Activated CD4-positive, alpha-beta T cell treated with anti-CD3 and anti-CD28 coated beads, Interleukin-2, amount 10 ng/mL, durations not matched to agents 24 days and 14 days (primary cell): Measurements from ENCODE around the gene SORCS3. TPM values are rescaled to one million over a fixed set of nuclear protein-coding genes. Genes with fewer than 3 reads are reported as not detected.

ENCODE experiments used
- DNase-seq: peaks from one replicate; pipeline ENCODE4 v3.0.0; 2022
- H3K27ac Mint-ChIP-seq: one replicate; pipeline ENCODE4 v1.8.0; 2022; ENCODE audit warnings: mild to moderate bottlenecking, mixed read lengths
- H3K27me3 Mint-ChIP-seq: one replicate; pipeline ENCODE4 v1.8.0; 2022; ENCODE audit warnings: mixed read lengths
- H3K36me3 Mint-ChIP-seq: one replicate; pipeline ENCODE4 v1.8.0; 2022; ENCODE audit warnings: low read depth, mild to moderate bottlenecking, mixed read lengths
- H3K4me1 Mint-ChIP-seq: one replicate; pipeline ENCODE4 v1.8.0; 2021; ENCODE audit warnings: mixed read lengths
- H3K4me3 Mint-ChIP-seq: one replicate; pipeline ENCODE4 v1.8.0; 2022; ENCODE audit warnings: mild to moderate bottlenecking, moderate library complexity, mixed read lengths
- H3K9me3 Mint-ChIP-seq: one replicate; pipeline ENCODE4 v1.8.0; 2021; ENCODE audit warnings: mixed read lengths
- intact Hi-C: fragments of 100-400 bp; cut with micrococcal nuclease; formaldehyde crosslinking; loops from one replicate; pipeline ENCODE4 v1.15.1; 2023
- total RNA-seq: library from RNA; stranded (reverse); gene quantifications from 2 replicates; pipeline ENCODE4 v1.2.3, GENCODE V29; 2022

SORCS3 gene
- total RNA-seq, 1 donor from 2014 or later: not detected

DNA sequence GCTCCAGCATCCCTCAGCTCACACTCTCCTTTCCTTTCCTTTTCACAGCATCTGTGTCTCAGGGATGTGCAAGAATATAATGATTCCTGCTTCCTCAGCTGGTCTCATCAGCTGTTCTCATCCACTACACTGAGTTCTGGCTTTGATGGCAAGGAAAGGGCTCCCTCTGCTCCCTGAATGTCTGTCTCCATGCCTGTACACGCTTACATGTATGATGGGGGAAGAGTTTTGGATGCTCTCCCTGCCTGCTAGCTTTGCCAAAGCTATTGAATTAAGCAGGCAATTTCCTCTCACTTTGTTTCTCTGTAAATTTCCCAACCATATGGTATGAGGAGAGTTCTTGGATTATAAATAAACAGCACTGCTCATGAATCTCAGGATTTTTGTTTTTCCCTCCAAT is 254.5 kb downstream of the SORCS3 start:
- H3K4me3 Mint-ChIP-seq: no peak overlapping the region
- no peaks in the 10 kb centered on the region for H3K36me3 Mint-ChIP-seq
- DNase-seq: no peak
- intact Hi-C loops: no loop called here
- no peaks in the 10 kb centered on the region for H3K27me3 Mint-ChIP-seq
- no peaks in the 10 kb centered on the region for H3K4me1 Mint-ChIP-seq
- no peak overlapping the region for H3K27ac Mint-ChIP-seq
- no peaks in the 10 kb centered on the region for H3K9me3 Mint-ChIP-seq

DNA sequence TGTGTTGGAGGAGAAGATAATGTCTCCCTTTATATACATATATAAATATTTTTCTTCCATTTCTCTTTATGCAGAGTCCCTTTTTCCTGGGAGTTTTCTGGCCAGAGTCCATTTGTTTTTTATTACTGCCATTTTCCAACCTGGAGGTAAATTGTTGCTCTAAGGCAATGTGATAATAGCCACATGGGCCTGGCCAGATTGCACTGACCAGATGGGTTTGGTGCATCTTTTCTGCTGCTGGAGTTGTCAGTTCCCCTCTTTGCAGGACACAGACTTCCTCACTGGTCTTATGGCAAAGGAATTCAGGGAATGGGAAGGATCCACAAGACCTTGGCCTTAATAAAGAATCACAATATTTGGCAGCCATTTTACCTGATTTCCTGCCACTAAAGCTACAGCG is 254.9 kb downstream of the SORCS3 start:
- H3K4me1 Mint-ChIP-seq: no peaks in the 10 kb centered on the region
- H3K36me3 Mint-ChIP-seq: no peaks in the 10 kb centered on the region
- no peak overlapping the region for H3K4me3 Mint-ChIP-seq
- no peaks in the 10 kb centered on the region for H3K9me3 Mint-ChIP-seq
- no peaks in the 10 kb centered on the region for H3K27me3 Mint-ChIP-seq
- no peak for DNase-seq
- no peak overlapping the region for H3K27ac Mint-ChIP-seq
- intact Hi-C loops: no loop called here

DNA sequence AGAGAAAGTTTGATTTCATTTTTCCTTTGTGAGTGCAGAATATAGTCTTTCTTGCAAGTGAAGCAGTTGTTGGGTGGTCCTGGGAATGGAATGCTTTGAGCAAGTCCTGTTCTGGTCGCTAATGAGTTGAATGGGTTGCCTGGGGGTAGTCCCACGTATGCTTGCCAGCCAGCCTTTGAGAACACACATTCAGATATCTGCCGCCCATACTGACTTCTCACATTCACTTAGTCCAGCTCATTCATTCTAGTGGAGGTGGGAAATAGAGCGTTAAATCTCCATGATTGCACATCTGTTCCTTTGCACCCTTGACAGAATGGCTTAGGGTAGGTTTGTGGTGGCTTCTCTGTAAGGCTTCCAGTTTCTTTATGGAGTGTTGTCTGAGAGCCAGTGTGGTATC is 256.6 kb downstream of the SORCS3 start:
- intact Hi-C loops: no loop called here
- no peak for DNase-seq
- Mint-ChIP-seq H3K4me3 (no peak overlapping the region), H3K9me3 (no peaks in the 10 kb centered on the region), H3K27me3 (no peaks in the 10 kb centered on the region), H3K27ac (no peak overlapping the region), H3K36me3 (no peaks in the 10 kb centered on the region), H3K4me1 (no peaks in the 10 kb centered on the region)

DNA sequence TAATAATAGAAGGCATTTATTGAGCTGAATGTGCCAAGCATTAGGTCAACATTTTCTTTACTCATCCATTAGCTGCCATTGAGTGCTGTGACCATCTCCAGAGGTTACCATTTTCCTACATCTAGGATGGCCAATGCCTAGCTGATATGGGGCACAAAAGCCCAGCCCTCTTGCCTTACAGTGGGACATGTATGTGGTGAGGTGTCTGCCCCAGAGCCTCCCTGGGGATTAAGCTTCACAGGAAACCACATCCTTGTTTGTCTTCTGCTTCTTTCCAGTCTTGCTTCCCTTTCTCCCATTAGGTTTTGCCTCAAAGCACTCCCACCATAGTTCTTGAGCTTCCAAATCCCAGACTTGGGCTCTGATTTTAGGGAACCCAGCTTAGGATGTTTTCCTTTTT is 258.7 kb downstream of the SORCS3 start:
- DNase-seq: no peak
- Mint-ChIP-seq H3K27me3 (no peaks in the 10 kb centered on the region), H3K4me3 (no peak overlapping the region), H3K9me3 (no peaks in the 10 kb centered on the region), H3K27ac (no peak overlapping the region), H3K36me3 (no peaks in the 10 kb centered on the region), H3K4me1 (no peaks in the 10 kb centered on the region)
- intact Hi-C loops: no loop called here

DNA sequence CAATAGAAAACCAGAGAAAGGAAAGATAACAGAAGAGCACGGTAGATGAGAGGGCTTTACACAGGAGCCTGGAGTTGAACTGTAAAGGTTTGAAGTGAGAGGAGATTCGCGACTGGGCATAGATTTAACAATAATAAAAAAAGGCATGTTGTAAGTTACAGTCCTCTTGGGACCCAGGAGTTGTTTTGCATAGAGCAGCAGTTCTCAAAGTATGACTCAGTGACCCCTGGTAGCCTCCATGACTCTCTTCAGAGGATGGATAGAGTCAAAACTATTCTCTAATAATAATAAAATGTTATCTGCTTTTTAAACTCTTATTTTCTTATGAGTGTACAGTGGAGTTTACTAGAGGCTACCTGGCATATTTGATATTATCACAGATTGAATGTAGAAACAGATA is 262.3 kb downstream of the SORCS3 start:
- no peak overlapping the region for H3K27ac Mint-ChIP-seq
- no peak for DNase-seq
- no peaks in the 10 kb centered on the region for H3K9me3 Mint-ChIP-seq
- H3K4me1 Mint-ChIP-seq: no peaks in the 10 kb centered on the region
- no peaks in the 10 kb centered on the region for H3K27me3 Mint-ChIP-seq
- H3K4me3 Mint-ChIP-seq: no peak overlapping the region
- H3K36me3 Mint-ChIP-seq: no peaks in the 10 kb centered on the region
- intact Hi-C loops: no loop called here

DNA sequence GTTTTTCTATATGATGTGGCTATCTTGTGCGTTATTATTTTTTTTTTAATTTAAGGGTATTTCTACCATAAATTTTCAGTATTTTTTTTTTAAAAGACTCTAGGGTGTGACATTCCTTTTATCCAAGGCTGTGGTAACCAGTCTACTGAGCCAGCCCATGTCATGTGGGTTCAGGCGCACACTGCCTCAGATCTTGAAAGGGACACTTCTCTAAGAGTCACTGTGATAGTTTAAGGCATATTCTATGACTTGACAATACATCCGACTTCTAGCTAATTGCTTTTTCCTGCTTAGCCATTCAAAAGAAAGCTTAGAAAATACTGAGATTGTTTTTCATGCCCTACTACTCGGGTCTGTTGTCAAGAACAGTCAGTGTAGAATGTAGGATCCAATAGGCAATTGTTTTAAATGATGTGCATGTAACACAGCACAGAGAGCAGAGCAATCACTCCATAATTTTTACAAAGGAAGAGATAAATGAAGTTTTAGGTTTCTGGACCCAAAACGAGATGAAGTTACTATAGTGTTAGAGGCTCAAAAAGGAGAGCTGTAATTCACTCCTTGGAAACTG is 263.7 kb downstream of the SORCS3 start:
- Mint-ChIP-seq H3K4me1 (no peaks in the 10 kb centered on the region), H3K27me3 (no peaks in the 10 kb centered on the region), H3K4me3 (no peak overlapping the region), H3K9me3 (no peaks in the 10 kb centered on the region), H3K36me3 (no peaks in the 10 kb centered on the region), H3K27ac (no peak overlapping the region)
- DNase-seq: no peak
- intact Hi-C loops: no loop called here

DNA sequence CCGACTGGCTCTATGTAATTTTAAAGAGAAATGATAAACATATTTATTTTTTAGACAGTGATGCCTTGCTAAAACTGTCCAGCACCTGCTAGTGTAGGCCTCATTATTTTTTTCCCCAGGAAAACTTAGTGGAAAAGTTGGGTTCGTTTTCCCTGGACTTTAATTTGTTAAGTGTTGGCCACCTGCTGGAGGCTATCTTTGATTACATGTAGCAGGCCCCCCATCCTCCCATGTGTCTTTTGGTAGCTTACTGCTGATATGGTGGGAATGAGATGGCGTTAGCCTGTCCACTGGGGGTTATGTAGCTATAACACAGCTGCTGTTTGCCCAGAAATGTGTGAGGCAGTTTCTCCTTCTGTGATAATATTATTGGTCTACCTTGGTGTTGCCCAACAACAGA is 265.0 kb downstream of the SORCS3 start:
- DNase-seq: no peak

DNA sequence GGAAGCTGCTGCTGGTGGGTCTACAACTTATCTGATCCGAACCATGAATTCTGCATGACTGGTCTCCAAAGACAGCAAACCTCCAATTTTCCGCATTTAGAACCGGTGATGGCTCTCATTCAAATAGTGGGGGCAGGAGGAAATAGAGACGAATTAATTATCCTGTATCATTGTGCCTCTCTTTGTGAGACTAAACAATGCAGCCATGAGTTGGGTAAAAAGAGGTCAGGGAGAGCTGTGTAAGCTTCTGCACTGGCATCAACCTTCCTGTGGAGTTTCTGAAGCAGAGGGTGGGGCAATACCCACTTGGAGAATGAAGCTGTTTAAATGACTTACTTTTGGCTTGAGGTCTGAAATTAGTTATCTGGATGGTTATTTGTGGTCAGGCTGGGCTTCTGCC is 266.4 kb downstream of the SORCS3 start:
- no peaks in the 10 kb centered on the region for H3K36me3 Mint-ChIP-seq
- H3K9me3 Mint-ChIP-seq: no peaks in the 10 kb centered on the region
- H3K4me3 Mint-ChIP-seq: no peak overlapping the region
- intact Hi-C loops: no loop called here
- H3K27ac Mint-ChIP-seq: no peak overlapping the region
- no peaks in the 10 kb centered on the region for H3K27me3 Mint-ChIP-seq
- no peaks in the 10 kb centered on the region for H3K4me1 Mint-ChIP-seq
- no peak for DNase-seq

More for the DNA sequence above, 265.0 kb downstream of the SORCS3 start:
- intact Hi-C loops: no loop called here
- Mint-ChIP-seq H3K27ac (no peak overlapping the region), H3K4me3 (no peak overlapping the region), H3K4me1 (no peaks in the 10 kb centered on the region), H3K27me3 (no peaks in the 10 kb centered on the region), H3K36me3 (no peaks in the 10 kb centered on the region), H3K9me3 (no peaks in the 10 kb centered on the region)

DNA sequence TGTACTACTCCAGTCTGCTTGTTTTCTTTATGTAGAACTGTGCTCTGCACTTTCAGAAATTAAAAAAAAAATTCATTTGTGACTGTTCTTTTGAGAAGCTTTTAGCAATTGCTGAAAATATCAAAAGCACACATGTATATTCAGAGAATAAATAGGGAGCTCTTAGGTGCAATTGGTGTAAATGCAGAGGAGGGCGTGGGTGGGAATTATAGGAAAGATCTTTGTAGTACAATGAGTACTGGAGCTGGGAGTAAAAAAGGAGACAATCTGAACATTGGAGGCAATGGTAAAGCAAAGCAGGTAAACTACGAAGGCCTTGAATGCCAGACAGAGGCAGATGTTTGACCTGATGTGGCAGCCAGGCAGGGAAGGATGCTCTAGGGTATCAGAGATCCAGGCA is 267.5 kb downstream of the SORCS3 start:
- no peaks in the 10 kb centered on the region for H3K9me3 Mint-ChIP-seq
- no peaks in the 10 kb centered on the region for H3K27me3 Mint-ChIP-seq
- H3K4me3 Mint-ChIP-seq: no peak overlapping the region
- no peaks in the 10 kb centered on the region for H3K4me1 Mint-ChIP-seq
- intact Hi-C loops: no loop called here
- DNase-seq: no peak
- H3K27ac Mint-ChIP-seq: no peak overlapping the region
- H3K36me3 Mint-ChIP-seq: no peaks in the 10 kb centered on the region

DNA sequence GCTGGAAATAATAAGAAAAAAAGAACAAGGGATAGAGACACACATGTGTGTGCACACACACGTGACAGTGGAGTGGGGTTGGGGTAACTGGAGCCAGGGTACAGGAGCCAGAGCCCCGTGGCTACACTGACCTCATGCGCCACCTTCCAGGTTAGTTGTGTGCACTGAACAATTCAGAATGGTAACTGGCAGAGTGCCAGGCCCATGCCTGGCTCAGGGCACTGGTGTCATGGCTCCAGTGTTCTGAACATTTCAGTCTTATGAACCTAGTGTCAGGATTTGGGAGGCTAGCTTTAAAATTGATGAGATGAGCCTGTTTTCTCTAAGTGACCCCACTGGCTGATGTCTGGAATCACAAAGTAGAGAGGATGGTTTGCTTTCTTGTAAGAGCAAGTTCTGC is 269.6 kb downstream of the SORCS3 start:
- Mint-ChIP-seq H3K27me3 (no peaks in the 10 kb centered on the region), H3K36me3 (no peaks in the 10 kb centered on the region), H3K4me3 (no peak overlapping the region), H3K9me3 (no peaks in the 10 kb centered on the region), H3K27ac (no peak overlapping the region), H3K4me1 (no peaks in the 10 kb centered on the region)
- no peak for DNase-seq
- intact Hi-C loops: no loop called here

DNA sequence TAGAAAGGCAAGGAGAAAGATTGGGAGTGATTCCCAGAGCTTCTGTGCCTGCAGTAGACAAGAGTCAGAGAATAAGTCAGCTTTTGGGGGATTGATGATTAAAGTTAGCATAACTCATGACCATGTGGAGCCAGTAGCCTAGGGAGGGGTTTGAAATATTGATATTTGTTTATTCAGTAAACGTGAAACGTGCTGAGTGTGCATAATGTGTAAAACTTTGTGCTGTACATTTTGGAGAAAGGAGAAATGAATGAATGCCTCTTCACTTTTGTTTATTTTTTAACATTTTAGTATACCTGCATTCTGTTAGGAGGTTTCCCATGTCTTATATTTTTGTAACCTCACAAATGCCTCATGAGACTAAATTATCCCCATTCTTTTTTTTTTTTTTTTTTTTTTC is 272.3 kb downstream of the SORCS3 start:
- Mint-ChIP-seq H3K4me1 (no peaks in the 10 kb centered on the region), H3K27ac (no peak overlapping the region), H3K36me3 (no peaks in the 10 kb centered on the region), H3K27me3 (no peaks in the 10 kb centered on the region), H3K9me3 (no peaks in the 10 kb centered on the region), H3K4me3 (no peak overlapping the region)
- intact Hi-C loops: no loop called here
- no peak for DNase-seq

DNA sequence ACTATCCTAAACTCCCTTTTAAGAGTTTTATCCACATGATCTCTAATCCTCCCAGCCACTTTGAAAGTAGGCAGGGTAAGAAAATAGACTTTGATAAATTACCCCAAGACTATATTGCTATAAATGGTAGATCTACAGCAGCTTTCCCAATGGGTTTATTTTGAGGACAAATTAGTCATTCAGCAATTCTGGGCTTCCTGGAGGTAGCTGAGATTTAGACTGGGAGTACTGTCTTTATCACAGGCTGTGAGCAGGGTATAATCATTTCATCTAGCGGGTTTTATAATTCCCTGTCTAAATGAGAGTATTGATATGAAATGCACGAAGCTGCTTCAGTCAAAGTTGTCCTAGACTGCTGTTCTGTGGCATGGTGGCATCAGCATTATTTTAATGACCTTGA is 279.4 kb downstream of the SORCS3 start:
- peaks cover 3% of the 10 kb centered on the region for H3K9me3 Mint-ChIP-seq
- DNase-seq: no peak
- H3K27ac Mint-ChIP-seq: no peak overlapping the region
- H3K27me3 Mint-ChIP-seq: no peaks in the 10 kb centered on the region
- H3K36me3 Mint-ChIP-seq: no peaks in the 10 kb centered on the region
- H3K4me3 Mint-ChIP-seq: no peak overlapping the region
- no peaks in the 10 kb centered on the region for H3K4me1 Mint-ChIP-seq
- intact Hi-C loops: no loop called here

DNA sequence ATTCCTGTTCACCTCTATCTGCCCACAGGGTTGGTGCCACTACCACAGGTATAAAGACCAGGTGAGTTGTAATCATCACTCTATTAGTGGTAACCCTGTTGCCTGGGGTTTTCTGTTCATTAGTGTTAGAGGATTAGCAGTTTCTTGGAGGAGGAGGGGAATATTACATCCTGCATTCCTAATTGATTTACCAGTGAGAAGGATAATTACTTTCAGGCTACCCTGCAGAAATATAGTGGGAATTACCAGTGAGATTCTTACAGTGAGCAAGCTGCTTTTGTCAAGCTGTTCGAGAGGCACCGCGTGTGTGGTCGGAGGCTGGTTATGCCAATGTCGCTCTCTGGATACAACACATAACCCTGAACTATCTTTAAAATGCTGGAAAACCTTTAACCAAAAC is 280.7 kb downstream of the SORCS3 start:
- Mint-ChIP-seq H3K9me3 (peaks cover 3% of the 10 kb centered on the region), H3K4me1 (no peaks in the 10 kb centered on the region), H3K36me3 (no peaks in the 10 kb centered on the region), H3K4me3 (no peak overlapping the region), H3K27me3 (no peaks in the 10 kb centered on the region), H3K27ac (no peak overlapping the region)
- DNase-seq: no peak
- intact Hi-C loops: no loop called here

DNA sequence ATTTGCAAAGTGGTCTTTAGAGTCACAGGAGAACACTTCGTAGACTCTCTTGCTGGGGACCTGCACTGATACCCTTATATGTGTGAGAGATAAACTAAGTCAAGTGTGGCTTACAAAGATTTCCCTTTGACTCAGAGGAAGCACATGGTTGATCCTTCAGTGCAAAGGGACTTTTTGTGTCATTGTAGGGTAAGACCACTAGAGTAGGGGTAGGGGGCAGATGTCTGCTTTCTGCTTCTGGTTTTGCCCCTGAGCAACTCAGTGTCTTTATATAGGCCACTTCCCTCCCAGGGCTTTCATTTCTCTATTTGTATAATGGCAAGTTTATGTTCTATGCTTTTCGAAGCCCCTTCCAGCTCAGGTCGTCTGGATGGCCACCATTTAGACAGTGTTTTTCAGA is 281.7 kb downstream of the SORCS3 start:
- Mint-ChIP-seq H3K27me3 (no peaks in the 10 kb centered on the region), H3K27ac (no peak overlapping the region), H3K9me3 (peaks cover 3% of the 10 kb centered on the region), H3K4me1 (no peaks in the 10 kb centered on the region), H3K36me3 (no peaks in the 10 kb centered on the region), H3K4me3 (no peak overlapping the region)
- intact Hi-C loops: no loop called here
- DNase-seq: no peak

DNA sequence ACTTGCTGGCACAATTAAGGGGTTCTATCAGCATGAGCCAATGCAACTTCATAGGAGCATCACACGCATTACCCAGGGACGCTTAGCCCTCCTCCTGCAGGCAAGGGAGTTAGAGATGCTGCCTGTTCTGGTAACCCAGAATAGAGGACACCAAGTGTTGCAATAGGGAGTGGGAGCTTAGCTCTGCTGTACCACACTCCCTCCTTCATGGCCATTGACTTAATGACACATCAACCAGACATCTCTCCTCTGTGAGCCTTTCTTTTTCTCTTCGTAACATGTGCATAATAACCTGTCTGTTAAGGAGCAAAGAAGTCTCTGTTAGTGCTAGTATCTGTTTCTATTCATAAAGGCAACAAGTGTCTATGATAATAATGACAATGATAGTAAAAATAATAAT is 282.4 kb downstream of the SORCS3 start:
- Mint-ChIP-seq H3K4me3 (no peak overlapping the region), H3K27me3 (no peaks in the 10 kb centered on the region), H3K27ac (no peak overlapping the region), H3K4me1 (no peaks in the 10 kb centered on the region), H3K9me3 (peaks cover 3% of the 10 kb centered on the region), H3K36me3 (no peaks in the 10 kb centered on the region)
- DNase-seq: no peak
- intact Hi-C loops: no loop called here
